ENCODE data around the gene EIF4A2. TPM values are rescaled to one million over a fixed set of nuclear protein-coding genes. Genes with fewer than 3 reads are reported as not detected.

Gene EIF4A2
- total and polyA plus RNA-seq, 9 of the 15 experiments (the other 6 are each of a cell fraction or from before 2014, with no cell fraction given) = 307 to 754 (median 435) TPM

DNA sequence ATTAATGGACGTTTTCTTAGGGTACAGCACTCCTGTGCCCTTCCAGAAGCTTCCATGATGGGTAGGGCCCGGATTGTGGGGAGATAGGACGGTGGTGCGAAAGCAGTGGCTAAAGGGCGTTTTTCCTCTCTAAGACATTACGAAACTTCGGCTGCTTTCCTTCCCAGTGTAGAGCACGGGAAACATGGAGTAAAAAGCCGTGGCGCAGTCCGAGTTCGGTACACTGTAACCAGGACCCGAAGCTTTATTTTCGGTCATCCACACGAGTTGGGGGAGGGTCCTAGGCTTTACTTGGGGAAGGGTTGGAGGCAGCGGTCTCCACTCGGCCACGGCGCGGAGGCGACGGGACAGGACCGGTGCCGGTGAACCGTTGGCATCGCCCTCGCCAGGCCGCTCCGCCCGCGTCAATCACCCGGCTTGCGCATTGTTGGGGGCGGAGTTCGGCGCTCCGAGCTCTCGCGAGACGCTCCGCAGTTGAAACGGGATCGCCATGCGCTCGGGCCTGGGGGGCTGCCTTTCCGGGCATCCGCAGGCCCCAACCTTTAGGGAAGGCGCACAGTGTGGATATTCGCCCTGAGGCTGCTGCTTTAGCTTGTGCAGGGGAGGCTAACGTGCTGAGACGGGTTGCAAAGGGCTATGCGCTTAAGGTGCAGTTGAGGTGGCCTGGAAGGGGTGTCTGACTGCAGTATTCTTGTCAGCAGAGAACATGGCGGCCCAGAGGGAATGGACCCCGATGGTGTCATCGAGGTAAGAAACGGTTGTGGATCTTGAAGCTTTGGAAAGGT lies 546 bp downstream of the EIF4A2 start (continued):
- TF ChIP-seq, protein P1, sequence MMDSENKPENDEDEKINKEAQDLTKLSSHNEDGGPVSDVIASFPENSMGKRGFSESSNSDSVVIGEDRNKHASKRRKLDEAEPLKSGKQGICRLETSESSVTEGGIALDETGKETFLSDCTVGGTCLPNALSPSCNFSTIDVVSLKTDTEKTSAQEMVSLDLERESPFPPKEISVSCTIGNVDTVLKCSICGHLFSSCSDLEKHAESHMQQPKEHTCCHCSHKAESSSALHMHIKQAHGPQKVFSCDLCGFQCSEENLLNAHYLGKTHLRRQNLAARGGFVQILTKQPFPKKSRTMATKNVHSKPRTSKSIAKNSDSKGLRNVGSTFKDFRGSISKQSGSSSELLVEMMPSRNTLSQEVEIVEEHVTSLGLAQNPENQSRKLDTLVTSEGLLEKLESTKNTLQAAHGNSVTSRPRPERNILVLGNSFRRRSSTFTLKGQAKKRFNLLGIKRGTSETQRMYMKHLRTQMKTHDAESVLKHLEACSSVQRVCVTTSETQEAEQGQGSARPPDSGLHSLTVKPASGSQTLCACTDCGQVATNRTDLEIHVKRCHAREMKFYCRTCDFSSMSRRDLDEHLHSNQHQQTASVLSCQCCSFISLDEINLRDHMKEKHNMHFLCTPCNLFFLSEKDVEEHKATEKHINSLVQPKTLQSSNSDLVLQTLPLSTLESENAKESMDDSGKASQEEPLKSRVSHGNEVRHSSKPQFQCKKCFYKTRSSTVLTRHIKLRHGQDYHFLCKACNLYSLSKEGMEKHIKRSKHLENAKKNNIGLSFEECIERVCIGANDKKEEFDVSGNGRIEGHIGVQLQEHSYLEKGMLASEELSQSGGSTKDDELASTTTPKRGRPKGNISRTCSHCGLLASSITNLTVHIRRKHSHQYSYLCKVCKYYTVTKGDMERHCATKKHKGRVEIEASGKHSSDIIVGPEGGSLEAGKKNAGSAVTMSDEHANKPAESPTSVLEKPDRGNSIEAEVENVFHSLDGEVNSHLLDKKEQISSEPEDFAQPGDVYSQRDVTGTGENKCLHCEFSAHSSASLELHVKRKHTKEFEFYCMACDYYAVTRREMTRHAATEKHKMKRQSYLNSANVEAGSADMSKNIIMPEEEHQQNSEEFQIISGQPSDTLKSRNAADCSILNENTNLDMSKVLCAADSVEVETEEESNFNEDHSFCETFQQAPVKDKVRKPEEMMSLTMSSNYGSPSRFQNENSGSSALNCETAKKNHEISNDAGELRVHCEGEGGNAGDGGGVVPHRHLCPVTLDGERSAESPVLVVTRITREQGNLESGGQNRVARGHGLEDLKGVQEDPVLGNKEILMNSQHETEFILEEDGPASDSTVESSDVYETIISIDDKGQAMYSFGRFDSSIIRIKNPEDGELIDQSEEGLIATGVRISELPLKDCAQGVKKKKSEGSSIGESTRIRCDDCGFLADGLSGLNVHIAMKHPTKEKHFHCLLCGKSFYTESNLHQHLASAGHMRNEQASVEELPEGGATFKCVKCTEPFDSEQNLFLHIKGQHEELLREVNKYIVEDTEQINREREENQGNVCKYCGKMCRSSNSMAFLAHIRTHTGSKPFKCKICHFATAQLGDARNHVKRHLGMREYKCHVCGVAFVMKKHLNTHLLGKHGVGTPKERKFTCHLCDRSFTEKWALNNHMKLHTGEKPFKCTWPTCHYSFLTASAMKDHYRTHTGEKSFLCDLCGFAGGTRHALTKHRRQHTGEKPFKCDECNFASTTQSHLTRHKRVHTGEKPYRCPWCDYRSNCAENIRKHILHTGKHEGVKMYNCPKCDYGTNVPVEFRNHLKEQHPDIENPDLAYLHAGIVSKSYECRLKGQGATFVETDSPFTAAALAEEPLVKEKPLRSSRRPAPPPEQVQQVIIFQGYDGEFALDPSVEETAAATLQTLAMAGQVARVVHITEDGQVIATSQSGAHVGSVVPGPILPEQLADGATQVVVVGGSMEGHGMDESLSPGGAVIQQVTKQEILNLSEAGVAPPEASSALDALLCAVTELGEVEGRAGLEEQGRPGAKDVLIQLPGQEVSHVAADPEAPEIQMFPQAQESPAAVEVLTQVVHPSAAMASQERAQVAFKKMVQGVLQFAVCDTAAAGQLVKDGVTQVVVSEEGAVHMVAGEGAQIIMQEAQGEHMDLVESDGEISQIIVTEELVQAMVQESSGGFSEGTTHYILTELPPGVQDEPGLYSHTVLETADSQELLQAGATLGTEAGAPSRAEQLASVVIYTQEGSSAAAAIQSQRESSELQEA (IDR thresholded peaks at IDR 0.05; ENCODE audit: low read depth) = no peak
- TF ChIP-seq, protein P2, sequence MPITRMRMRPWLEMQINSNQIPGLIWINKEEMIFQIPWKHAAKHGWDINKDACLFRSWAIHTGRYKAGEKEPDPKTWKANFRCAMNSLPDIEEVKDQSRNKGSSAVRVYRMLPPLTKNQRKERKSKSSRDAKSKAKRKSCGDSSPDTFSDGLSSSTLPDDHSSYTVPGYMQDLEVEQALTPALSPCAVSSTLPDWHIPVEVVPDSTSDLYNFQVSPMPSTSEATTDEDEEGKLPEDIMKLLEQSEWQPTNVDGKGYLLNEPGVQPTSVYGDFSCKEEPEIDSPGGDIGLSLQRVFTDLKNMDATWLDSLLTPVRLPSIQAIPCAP (CRISPR knock-in tag; IDR thresholded peaks at IDR 0.05; ENCODE audit: borderline replicate concordance) = 0 out of 2 replicates have a peak, but pooled peaks have one; percentile 69
- TF ChIP-seq RBM22 (IDR thresholded peaks at IDR 0.05; ENCODE audit: low read depth, low read length, poor library complexity, severe bottlenecking) (peak; percentile 98), TEAD4 (IDR thresholded peaks at IDR 0.05; ENCODE audit: low read length) (peak; percentile 30; the same call in 1 of the 2 replicates), TEAD4 (CRISPR knock-in tag; IDR thresholded peaks at IDR 0.05; ENCODE audit: borderline replicate concordance) (no peak), ZNF282 (CRISPR knock-in tag; IDR thresholded peaks at IDR 0.05) (0 out of 2 replicates have a peak, but pooled peaks have one; percentile 18), OTX1 (CRISPR knock-in tag; IDR thresholded peaks at IDR 0.05) (0 out of 2 replicates have a peak, but pooled peaks have one; percentile 2), FOXM1 (IDR thresholded peaks at IDR 0.05; ENCODE audit: low read depth) (no peak), FOXM1 (CRISPR knock-in tag; IDR thresholded peaks at IDR 0.05; ENCODE audit: low read depth) (peak; percentile 70; the same call in 1 of the 2 replicates), EP400 (IDR thresholded peaks at IDR 0.05) (peak; percentile 44), CCAR2 (IDR thresholded peaks at IDR 0.05; ENCODE audit: low read depth, low read length) (0 out of 2 replicates have a peak, but pooled peaks have one; percentile 25), ZC3H4 (CRISPR knock-in tag; IDR thresholded peaks at IDR 0.05; ENCODE audit: borderline replicate concordance) (peak; percentile 83)
- TF ChIP-seq, protein P3, sequence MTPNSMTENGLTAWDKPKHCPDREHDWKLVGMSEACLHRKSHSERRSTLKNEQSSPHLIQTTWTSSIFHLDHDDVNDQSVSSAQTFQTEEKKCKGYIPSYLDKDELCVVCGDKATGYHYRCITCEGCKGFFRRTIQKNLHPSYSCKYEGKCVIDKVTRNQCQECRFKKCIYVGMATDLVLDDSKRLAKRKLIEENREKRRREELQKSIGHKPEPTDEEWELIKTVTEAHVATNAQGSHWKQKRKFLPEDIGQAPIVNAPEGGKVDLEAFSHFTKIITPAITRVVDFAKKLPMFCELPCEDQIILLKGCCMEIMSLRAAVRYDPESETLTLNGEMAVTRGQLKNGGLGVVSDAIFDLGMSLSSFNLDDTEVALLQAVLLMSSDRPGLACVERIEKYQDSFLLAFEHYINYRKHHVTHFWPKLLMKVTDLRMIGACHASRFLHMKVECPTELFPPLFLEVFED (CRISPR knock-in tag; conservative IDR thresholded peaks at IDR 0.05) = peak; percentile 79; the same call in 1 of the 2 replicates
- TF ChIP-seq, protein P4, sequence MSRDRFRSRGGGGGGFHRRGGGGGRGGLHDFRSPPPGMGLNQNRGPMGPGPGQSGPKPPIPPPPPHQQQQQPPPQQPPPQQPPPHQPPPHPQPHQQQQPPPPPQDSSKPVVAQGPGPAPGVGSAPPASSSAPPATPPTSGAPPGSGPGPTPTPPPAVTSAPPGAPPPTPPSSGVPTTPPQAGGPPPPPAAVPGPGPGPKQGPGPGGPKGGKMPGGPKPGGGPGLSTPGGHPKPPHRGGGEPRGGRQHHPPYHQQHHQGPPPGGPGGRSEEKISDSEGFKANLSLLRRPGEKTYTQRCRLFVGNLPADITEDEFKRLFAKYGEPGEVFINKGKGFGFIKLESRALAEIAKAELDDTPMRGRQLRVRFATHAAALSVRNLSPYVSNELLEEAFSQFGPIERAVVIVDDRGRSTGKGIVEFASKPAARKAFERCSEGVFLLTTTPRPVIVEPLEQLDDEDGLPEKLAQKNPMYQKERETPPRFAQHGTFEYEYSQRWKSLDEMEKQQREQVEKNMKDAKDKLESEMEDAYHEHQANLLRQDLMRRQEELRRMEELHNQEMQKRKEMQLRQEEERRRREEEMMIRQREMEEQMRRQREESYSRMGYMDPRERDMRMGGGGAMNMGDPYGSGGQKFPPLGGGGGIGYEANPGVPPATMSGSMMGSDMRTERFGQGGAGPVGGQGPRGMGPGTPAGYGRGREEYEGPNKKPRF (IDR thresholded peaks at IDR 0.05; ENCODE audit: low read depth, low read length) = no peak

All from K562 (cell line).